Measurements from ENCODE around the gene ICAM5. TPM values are rescaled to one million over a fixed set of nuclear protein-coding genes. Genes with fewer than 3 reads are reported as not detected.

Gene ICAM5
- total RNA-seq, 6 donors from 2014 or later, result 19.5 to 102 (median 27.2) TPM

DNA sequence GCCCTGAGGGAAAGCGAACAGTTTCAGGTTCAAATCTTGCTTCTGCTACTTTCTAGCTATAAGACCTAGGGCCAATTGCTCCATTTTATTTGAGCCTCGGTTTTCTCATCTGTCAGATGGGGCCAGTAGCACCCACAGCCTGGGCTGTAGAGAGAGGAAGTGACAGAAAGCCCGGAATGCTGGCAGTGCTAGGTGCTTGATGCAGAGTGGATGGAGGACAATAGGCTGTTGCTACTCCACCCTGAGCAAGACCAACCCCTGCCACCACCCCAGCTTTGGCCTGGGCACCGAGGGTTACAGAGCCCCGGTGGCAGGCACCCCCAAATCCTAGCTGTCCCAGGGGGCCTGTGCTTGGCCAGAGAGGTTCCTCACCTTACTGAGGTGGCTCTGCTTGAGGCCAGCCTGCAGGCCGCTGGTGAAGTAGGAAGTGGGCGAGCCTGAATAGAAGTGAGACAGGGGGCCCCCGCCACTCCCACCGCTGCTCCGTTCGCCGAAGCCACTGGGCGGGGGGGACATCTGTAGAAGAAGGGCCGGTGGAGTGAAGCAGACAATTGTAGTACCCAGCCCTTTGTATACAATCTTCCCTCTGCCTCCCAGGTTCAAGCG is 28.2 kb downstream of the ICAM5 start:
- TF ChIP-seq POLR2AphosphoS5 (IDR thresholded peaks at IDR 0.05) (no peak), CTCF (IDR thresholded peaks at IDR 0.05) (no peak), EP300 (IDR thresholded peaks at IDR 0.05) (no peak), POLR2A (IDR thresholded peaks at IDR 0.05) (no peak)
- Histone ChIP-seq H3K9me3 (no peaks in the 10 kb centered on the region), H3K4me3 (no peak overlapping the region), H3K4me1 (peaks cover 9 to 20% (median 16%) of the 10 kb centered on the region in 4 donors), H3K27me3 (no peaks in the 10 kb centered on the region), H3K27ac (no peak overlapping the region), H3K36me3 (peaks cover 27 to 69% (median 60%) of the 10 kb centered on the region in 4 donors)
- WGBS, 2 donors, result 94 to 95% methylated on average over 11 to 15 of the region's 15 CpGs
- DNase-seq (peak in 1 of 2 donors; percentile 57), ATAC-seq (ENCODE audit: low FRiP score in 2 of 2) (no peak)

- TF ChIP-seq EP300 (IDR thresholded peaks at IDR 0.05) (no peak), POLR2A (IDR thresholded peaks at IDR 0.05) (no peak), CTCF (IDR thresholded peaks at IDR 0.05) (no peak), POLR2AphosphoS5 (IDR thresholded peaks at IDR 0.05) (no peak)
- Histone ChIP-seq H3K27ac (no peak overlapping the region), H3K4me1 (peaks cover 9 to 20% (median 16%) of the 10 kb centered on the region in 4 donors), H3K36me3 (peaks cover 28 to 79% (median 68%) of the 10 kb centered on the region in 4 donors), H3K4me3 (no peak overlapping the region), H3K27me3 (no peaks in the 10 kb centered on the region), H3K9me3 (no peaks in the 10 kb centered on the region)
- no peak for ATAC-seq (ENCODE audit: low FRiP score in 2 of 2)
- 87 to 90% methylated on average over 8 to 13 of the region's 13 CpGs for WGBS, 2 donors
- no peak for DNase-seq
Measured at GRCh38 chr19:10318807-10319682, 29.3 kb downstream of the ICAM5 start.

DNA sequence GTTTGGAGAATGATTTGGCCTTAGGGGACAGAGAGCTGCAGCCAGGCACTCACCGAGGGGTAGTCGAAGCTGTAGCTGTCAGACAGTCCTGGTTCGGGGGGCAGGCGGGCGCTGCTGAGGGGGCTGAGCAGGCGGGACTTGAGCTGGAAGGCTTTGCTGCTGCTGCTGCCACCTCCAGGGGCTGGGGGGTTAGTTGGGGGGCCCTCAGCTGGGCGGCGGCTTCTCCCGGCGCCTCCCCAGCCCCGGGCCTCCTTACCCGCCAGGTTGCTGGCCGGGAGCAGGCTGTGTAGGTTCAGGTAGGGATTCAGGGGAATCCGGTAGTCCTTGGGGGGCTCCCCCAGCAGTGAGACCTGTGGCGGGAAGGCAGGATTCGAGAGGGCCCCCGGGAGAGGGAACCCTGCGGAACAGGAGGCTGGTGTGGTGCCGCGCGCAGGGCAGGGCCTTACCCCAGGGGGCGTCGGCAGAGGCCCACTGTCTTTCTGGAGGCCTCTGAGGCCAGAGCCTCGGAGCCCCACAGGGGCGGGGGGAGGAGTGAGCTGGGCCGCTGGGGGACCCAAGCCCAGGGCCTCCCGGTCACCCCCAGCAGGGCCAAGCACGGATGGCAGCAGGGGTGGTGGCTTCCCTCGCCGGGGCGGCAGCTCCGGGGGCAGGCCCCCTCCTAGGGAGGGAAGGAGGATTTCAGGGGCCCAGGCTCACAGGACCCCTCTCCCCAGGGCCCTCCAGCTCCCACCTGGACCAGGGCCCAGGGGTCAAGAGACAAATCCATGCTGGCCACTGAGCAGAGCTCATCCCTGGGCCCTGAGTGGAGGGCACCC is 31.1 kb downstream of the ICAM5 start:
- DNase-seq (peak in 1 of 2 donors; percentile 69), ATAC-seq (ENCODE audit: low FRiP score in 2 of 2) (peak in 1 of 2 donors; percentile 2)
- H3K4me3 ChIP-seq, result no peak overlapping the region
- no peaks in the 10 kb centered on the region for H3K27me3 ChIP-seq
- H3K36me3 ChIP-seq, result peaks cover 37 to 94% (median 86%) of the 10 kb centered on the region in 4 donors
- no peak overlapping the region for H3K27ac ChIP-seq
- peaks cover 0 to 7% (median 5%) of the 10 kb centered on the region in 4 donors for H3K4me1 ChIP-seq
- H3K9me3 ChIP-seq, result no peaks in the 10 kb centered on the region
- 93 to 94% methylated on average over 17 to 28 of the region's 32 CpGs for WGBS, 2 donors
- TF ChIP-seq POLR2AphosphoS5 (IDR thresholded peaks at IDR 0.05), result no peak
- TF ChIP-seq EP300 (IDR thresholded peaks at IDR 0.05), result no peak
- TF ChIP-seq CTCF (IDR thresholded peaks at IDR 0.05), result no peak
- no peak for TF ChIP-seq POLR2A (IDR thresholded peaks at IDR 0.05)

GRCh38 chr19:10321417-10321797 is 31.7 kb downstream of the ICAM5 start:
- Histone ChIP-seq H3K9me3 (no peaks in the 10 kb centered on the region), H3K4me3 (no peak overlapping the region), H3K27ac (no peak overlapping the region), H3K36me3 (peaks cover 41 to 100% (median 92%) of the 10 kb centered on the region in 4 donors), H3K4me1 (peaks cover 0 to under 1% (median under 1%) of the 10 kb centered on the region in 4 donors), H3K27me3 (no peaks in the 10 kb centered on the region)
- DNase-seq (peak in 1 of 2 donors; percentile 59), ATAC-seq (ENCODE audit: low FRiP score in 2 of 2) (peak in 1 of 2 donors; percentile 24)
- no peak for TF ChIP-seq CTCF (IDR thresholded peaks at IDR 0.05)
- TF ChIP-seq POLR2A (IDR thresholded peaks at IDR 0.05), result no peak
- TF ChIP-seq EP300 (IDR thresholded peaks at IDR 0.05), result no peak
- no peak for TF ChIP-seq POLR2AphosphoS5 (IDR thresholded peaks at IDR 0.05)
- WGBS, 2 donors, result 90 to 91% methylated on average over 10 to 11 of the region's 11 CpGs

Data from upper lobe of left lung (tissue), 6 donors.